Kidney (tissue), 14 donors: ENCODE data around the gene RHCE. TPM values are rescaled to one million over a fixed set of nuclear protein-coding genes. Genes with fewer than 3 reads are reported as not detected.
A peak's percentile ranks its signal among the peaks of the same experiment; 100 is the strongest.

Experiments used
- DNase-seq, 5 donors: peaks; one replicate each; pipeline ENCODE4 v3.0.0-alpha.2; 2013 to 2020
- FAIRE-seq: peaks from 2 replicates; lab custom pipeline; 2012; peaks lifted over from hg19 to GRCh38; lab: Jason Lieb, UNC
- H3K27ac ChIP-seq, 2 donors: one replicate each; pipeline ENCODE4 v1.7.0; 2013; ENCODE audit warnings: low read depth in 2 of 2, low read length in 2 of 2, inconsistent platforms in 1 of 2
- H3K27me3 ChIP-seq: one replicate; pipeline ENCODE4 v1.7.1; 2013; ENCODE audit warnings: low read length, inconsistent platforms; ENCODE audit not compliant: control insufficient read depth, insufficient read depth
- H3K36me3 ChIP-seq, 3 donors: one replicate each; pipeline versions ENCODE4 v1.7.0 to v1.7.1; 2013; ENCODE audit warnings: low read length in 3 of 3, control low read depth in 1 of 3, inconsistent platforms in 1 of 3; ENCODE audit not compliant: insufficient read depth in 3 of 3, control insufficient read depth in 2 of 3
- H3K4me1 ChIP-seq, 3 donors: one replicate each; pipeline versions ENCODE4 v1.7.0 to v1.7.1; 2013; ENCODE audit warnings: low read length in 3 of 3, inconsistent platforms in 1 of 3, low read depth in 1 of 3; ENCODE audit not compliant: control insufficient read depth in 2 of 3, insufficient read depth in 2 of 3
- H3K4me3 ChIP-seq, 3 donors: one replicate each; pipeline versions ENCODE4 v1.7.0 to v1.8.1; 2013; ENCODE audit warnings: low read length in 3 of 3, control low read depth in 1 of 3, inconsistent platforms in 1 of 3
- H3K9ac ChIP-seq, 3 donors: one replicate each; pipeline versions ENCODE4 v1.7.0 to v1.7.1; 2013; ENCODE audit warnings: low read length in 3 of 3, control low read depth in 1 of 3, inconsistent platforms in 1 of 3
- H3K9me3 ChIP-seq, 3 donors: one replicate each; pipeline versions ENCODE4 v1.7.0 to v1.7.1; 2013; ENCODE audit warnings: low read length in 3 of 3, control low read depth in 1 of 3, inconsistent platforms in 1 of 3; ENCODE audit not compliant: control insufficient read depth in 2 of 3, insufficient read depth in 1 of 3
- intact Hi-C: fragments of 100-400 bp; cut with DNase I; formaldehyde crosslinking; loops from one replicate; pipeline ENCODE4 v1.11.1; 2022
- polyA plus RNA-seq: library from polyadenylated mRNA; stranded (reverse); fragments of 350-450 nt; fragmentation: Illumina TruSeq; extraction: RNeasy Lipid Tissue Mini Kit (QIAGEN cat#74804); gene quantifications from one replicate; pipeline ENCODE4 v1.2.3, GENCODE V29; 2014; ENCODE audit warnings: low read depth, low replicate concordance; ENCODE audit not compliant: insufficient read depth
- total RNA-seq: library from RNA; stranded (reverse); fragmentation: NEBNext Ultra II Directional; extraction: Animal tissue kit (Norgen Biotek cat#: 25700); gene quantifications from one replicate; pipeline ENCODE4 v1.2.1, GENCODE V29; 2021
- TF ChIP-seq, protein P1 (sequence below): IDR thresholded peaks from 3 replicates; pipeline ENCODE4 v1.5.1; 2012; ENCODE audit warnings: mild to moderate bottlenecking, moderate library complexity, borderline replicate concordance; ENCODE audit not compliant: insufficient read depth; ENCODE audit errors: extremely low read depth
- donor health status: control.
- donor health status: control.
- donor health status: control.
- donor health status: control.
- donor health status: control.
- donor health status: DM: yes; HTN: yes; CAD: no.
- donor health status: Normal renal cell carcinoma (clear cell type).

The RHCE gene
- total and polyA plus RNA-seq, 2 donors from 2014 or later = 0.44 to 1.3 TPM

- Histone ChIP-seq H3K9me3 (no peaks in the 10 kb centered on the region), H3K27me3 (no peaks in the 10 kb centered on the region), H3K9ac (no peak overlapping the region), H3K27ac (no peak overlapping the region), H3K4me3 (no peak overlapping the region), H3K36me3 (peaks cover 3 to 20% (median 12%) of the 10 kb centered on the region in 3 donors), H3K4me1 (no peaks in the 10 kb centered on the region)
- TF ChIP-seq, protein P1, sequence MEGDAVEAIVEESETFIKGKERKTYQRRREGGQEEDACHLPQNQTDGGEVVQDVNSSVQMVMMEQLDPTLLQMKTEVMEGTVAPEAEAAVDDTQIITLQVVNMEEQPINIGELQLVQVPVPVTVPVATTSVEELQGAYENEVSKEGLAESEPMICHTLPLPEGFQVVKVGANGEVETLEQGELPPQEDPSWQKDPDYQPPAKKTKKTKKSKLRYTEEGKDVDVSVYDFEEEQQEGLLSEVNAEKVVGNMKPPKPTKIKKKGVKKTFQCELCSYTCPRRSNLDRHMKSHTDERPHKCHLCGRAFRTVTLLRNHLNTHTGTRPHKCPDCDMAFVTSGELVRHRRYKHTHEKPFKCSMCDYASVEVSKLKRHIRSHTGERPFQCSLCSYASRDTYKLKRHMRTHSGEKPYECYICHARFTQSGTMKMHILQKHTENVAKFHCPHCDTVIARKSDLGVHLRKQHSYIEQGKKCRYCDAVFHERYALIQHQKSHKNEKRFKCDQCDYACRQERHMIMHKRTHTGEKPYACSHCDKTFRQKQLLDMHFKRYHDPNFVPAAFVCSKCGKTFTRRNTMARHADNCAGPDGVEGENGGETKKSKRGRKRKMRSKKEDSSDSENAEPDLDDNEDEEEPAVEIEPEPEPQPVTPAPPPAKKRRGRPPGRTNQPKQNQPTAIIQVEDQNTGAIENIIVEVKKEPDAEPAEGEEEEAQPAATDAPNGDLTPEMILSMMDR = no peak
- FAIRE-seq (no peak), DNase-seq (no peak)
- intact Hi-C loops = no loop called here
Observed at GRCh38 chr1:25460020-25460419, 39.4 kb upstream of the RHCE start.

- no peaks in the 10 kb centered on the region for H3K9me3 ChIP-seq
- H3K36me3 ChIP-seq = peaks cover 3 to 20% (median 15%) of the 10 kb centered on the region in 3 donors
- no peaks in the 10 kb centered on the region for H3K27me3 ChIP-seq
- no peak for FAIRE-seq
- intact Hi-C loops = no loop called here
- TF ChIP-seq, protein P1 = no peak
- DNase-seq = peak in 1 of 5 donors; percentile 4
- no peak overlapping the region for H3K4me3 ChIP-seq
- no peak overlapping the region for H3K9ac ChIP-seq
- no peak overlapping the region for H3K27ac ChIP-seq
- H3K4me1 ChIP-seq = no peaks in the 10 kb centered on the region
Observed at GRCh38 chr1:25458541-25459298, 38.1 kb upstream of the RHCE start.

DNA sequence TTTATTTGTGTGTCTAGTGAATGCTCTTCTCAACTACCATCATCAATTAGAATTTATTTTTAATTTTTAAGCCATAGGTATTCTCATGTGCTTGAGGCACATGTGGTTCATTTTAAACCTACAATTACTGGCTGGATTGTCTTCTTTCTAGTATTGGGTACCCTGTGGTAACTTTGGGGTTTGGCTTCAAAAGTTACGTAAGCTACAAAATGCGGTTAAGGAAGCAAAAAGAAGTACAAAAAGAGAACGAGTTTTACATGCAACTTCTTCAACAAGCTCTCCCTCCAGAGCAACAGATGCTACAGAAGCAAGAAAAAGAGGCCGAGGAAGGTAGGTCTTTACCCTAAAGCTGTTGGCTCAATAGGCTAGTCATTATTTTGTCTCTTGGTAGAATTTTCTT, 35.9 kb upstream of the RHCE start:
- Histone ChIP-seq H3K27me3 (no peaks in the 10 kb centered on the region), H3K36me3 (peaks cover 3 to 20% (median 11%) of the 10 kb centered on the region in 3 donors), H3K4me3 (no peak overlapping the region), H3K27ac (no peak overlapping the region), H3K9ac (no peak overlapping the region), H3K4me1 (no peaks in the 10 kb centered on the region), H3K9me3 (no peaks in the 10 kb centered on the region)
- no peak for DNase-seq
- intact Hi-C loops = no loop called here
- TF ChIP-seq, protein P1 = no peak
- FAIRE-seq = no peak

- intact Hi-C loops = no loop called here
- TF ChIP-seq, protein P1 = no peak
- H3K4me3 ChIP-seq = no peak overlapping the region
- FAIRE-seq (no peak), DNase-seq (no peak)
- no peak overlapping the region for H3K27ac ChIP-seq
- no peaks in the 10 kb centered on the region for H3K4me1 ChIP-seq
- H3K27me3 ChIP-seq = no peaks in the 10 kb centered on the region
- peaks cover 3 to 6% (median 4%) of the 10 kb centered on the region in 3 donors for H3K36me3 ChIP-seq
- H3K9ac ChIP-seq = no peak overlapping the region
- H3K9me3 ChIP-seq = no peaks in the 10 kb centered on the region
Observed at GRCh38 chr1:25451908-25452307, 31.3 kb upstream of the RHCE start.
